Measurements from ENCODE around the gene SYCP2.
"Not testable (repeated sequence)": the region's sequence is repeated elsewhere in the genome, so short reads cannot be mapped to it uniquely, and the experiment has no call there.

Gene SYCP2

GRCh38 chr20:59902470-59902869 is 31.0 kb downstream of the SYCP2 start:
- DNase-seq, result no peak

GRCh38 chr20:59895908-59896307 is 37.5 kb downstream of the SYCP2 start:
- DNase-seq, result no peak

- DNase-seq, result no peak
Measured at GRCh38 chr20:59891581-59891980, 41.9 kb downstream of the SYCP2 start.

GRCh38 chr20:59890035-59890434 is 43.4 kb downstream of the SYCP2 start:
- not testable (repeated sequence) for DNase-seq

- no peak for DNase-seq
Measured at GRCh38 chr20:59888050-59888449, 45.4 kb downstream of the SYCP2 start.

GRCh38 chr20:59884494-59884893 is 48.9 kb downstream of the SYCP2 start:
- no peak for DNase-seq

GRCh38 chr20:59880198-59880597 is 53.2 kb downstream of the SYCP2 start:
- no peak for DNase-seq

- DNase-seq, result no peak
Measured at GRCh38 chr20:59873409-59873808, 60.0 kb downstream of the SYCP2 start.

GRCh38 chr20:59871096-59871495 is 62.3 kb downstream of the SYCP2 start:
- DNase-seq, result no peak

- no peak for DNase-seq
Measured at GRCh38 chr20:59866338-59866737, 67.1 kb downstream of the SYCP2 start.

GRCh38 chr20:59864726-59865125 is 68.7 kb downstream of the SYCP2 start:
- no peak for DNase-seq

GRCh38 chr20:59863058-59863457 is 70.4 kb downstream of the SYCP2 start:
- no peak for DNase-seq

- no peak for DNase-seq
Measured at GRCh38 chr20:59861401-59861800, 72.0 kb downstream of the SYCP2 start.

GRCh38 chr20:59858425-59858824 is 75.0 kb downstream of the SYCP2 start:
- DNase-seq, result no peak

GRCh38 chr20:59857966-59858365 is 75.5 kb downstream of the SYCP2 start:
- DNase-seq, result no peak

GRCh38 chr20:59856941-59857340 is 76.5 kb downstream of the SYCP2 start:
- DNase-seq, result not testable (repeated sequence)

- not testable (repeated sequence) for DNase-seq
Measured at GRCh38 chr20:59856526-59856925, 76.9 kb downstream of the SYCP2 start.

- no peak for DNase-seq
Measured at GRCh38 chr20:59850018-59850641, 83.3 kb downstream of the SYCP2 start.

GRCh38 chr20:59848182-59848581 is 85.3 kb downstream of the SYCP2 start:
- no peak for DNase-seq

GRCh38 chr20:59845472-59845871 is 88.0 kb downstream of the SYCP2 start:
- DNase-seq, result no peak

GRCh38 chr20:59839400-59839799 is 94.0 kb downstream of the SYCP2 start:
- no peak for DNase-seq

- no peak for DNase-seq
Measured at GRCh38 chr20:59837623-59838394, 95.6 kb downstream of the SYCP2 start.

- DNase-seq, result no peak
Measured at GRCh38 chr20:59836767-59837166, 96.7 kb downstream of the SYCP2 start.

Data from stimulated activated CD8-positive, alpha-beta memory T cell treated with anti-CD3 and anti-CD28 coated beads, Interleukin-4, amount 100 ng/mL, for 48 hours (primary cell).